ENCODE data around the gene KCTD10.

Gene KCTD10

GRCh38 chr12:109488051-109488665 is 11.1 kb upstream of the KCTD10 start:
- POLR2A ChIA-PET = no interaction called here
- CTCF ChIA-PET = interaction anchor here (0.7 kb wide), 1 partner anchor 10 kb away, joined by 3 read pairs; no protein-coding TSS in a partner anchor

GRCh38 chr12:109487181-109488050 is 10.3 kb upstream of the KCTD10 start:
- ChIA-PET POLR2A (no interaction called here), CTCF (interaction anchor here (0.6 to 0.7 kb wide), 2 partner anchors 9 to 32 kb away, joined by 3 read pairs; no protein-coding TSS in a partner anchor)
- H3K4me3 ChIP-seq (ENCODE audit: low read depth, low read length) = no peak overlapping the region
- TF ChIP-seq CTCF (IDR thresholded peaks at IDR 0.05; ENCODE audit: insufficient read depth, low read length, missing control alignments) = no peak
- DNase-seq (ENCODE audit: low read depth, low spot score) = no peak

More at GRCh38 chr12:109488051-109488665, 11.1 kb upstream of the KCTD10 start:
- no peak overlapping the region for H3K4me3 ChIP-seq (ENCODE audit: low read depth, low read length)
- DNase-seq (ENCODE audit: low read depth, low spot score) = no peak
- TF ChIP-seq CTCF (IDR thresholded peaks at IDR 0.05; ENCODE audit: insufficient read depth, low read length, missing control alignments) = no peak

GRCh38 chr12:109485201-109485600 is 8.1 kb upstream of the KCTD10 start:
- DNase-seq (ENCODE audit: low read depth, low spot score) = no peak
- TF ChIP-seq CTCF (IDR thresholded peaks at IDR 0.05; ENCODE audit: insufficient read depth, low read length, missing control alignments) = no peak
- CTCF ChIA-PET = interaction anchor here (1.0 to 4.5 kb wide), 3 partner anchors 10 to 57 kb away, joined by 4 to 37 read pairs (median 6); no protein-coding TSS in a partner anchor
- POLR2A ChIA-PET = no interaction called here
- no peak overlapping the region for H3K4me3 ChIP-seq (ENCODE audit: low read depth, low read length)

GRCh38 chr12:109483346-109483745 is 6.2 kb upstream of the KCTD10 start:
- CTCF ChIA-PET = interaction anchor here (1.1 to 4.5 kb wide), 4 partner anchors 9 to 55 kb away, joined by 3 to 37 read pairs (median 4); no protein-coding TSS in a partner anchor
- DNase-seq (ENCODE audit: low read depth, low spot score) = no peak
- no peak for TF ChIP-seq CTCF (IDR thresholded peaks at IDR 0.05; ENCODE audit: insufficient read depth, low read length, missing control alignments)
- H3K4me3 ChIP-seq (ENCODE audit: low read depth, low read length) = no peak overlapping the region
- POLR2A ChIA-PET = no interaction called here

GRCh38 chr12:109482894-109483293 is 5.8 kb upstream of the KCTD10 start:
- CTCF ChIA-PET = interaction anchor here (1.1 to 4.5 kb wide), 4 partner anchors 10 to 54 kb away, joined by 3 to 37 read pairs (median 4); no protein-coding TSS in a partner anchor
- no peak overlapping the region for H3K4me3 ChIP-seq (ENCODE audit: low read depth, low read length)
- POLR2A ChIA-PET = no interaction called here
- no peak for DNase-seq (ENCODE audit: low read depth, low spot score)
- TF ChIP-seq CTCF (IDR thresholded peaks at IDR 0.05; ENCODE audit: insufficient read depth, low read length, missing control alignments) = no peak

GRCh38 chr12:109482491-109482890 is 5.4 kb upstream of the KCTD10 start:
- TF ChIP-seq CTCF (IDR thresholded peaks at IDR 0.05; ENCODE audit: insufficient read depth, low read length, missing control alignments) = no peak
- POLR2A ChIA-PET = no interaction called here
- CTCF ChIA-PET = interaction anchor here (1.1 to 4.5 kb wide), 3 partner anchors 10 to 54 kb away, joined by 3 to 37 read pairs (median 3); no protein-coding TSS in a partner anchor
- H3K4me3 ChIP-seq (ENCODE audit: low read depth, low read length) = no peak overlapping the region
- DNase-seq (ENCODE audit: low read depth, low spot score) = no peak

Data from AG04449 (cell line).